ENCODE data around the gene CCDC127. TPM values are rescaled to one million over a fixed set of nuclear protein-coding genes. Genes with fewer than 3 reads are reported as not detected.
A peak's percentile ranks its signal among the peaks of the same experiment; 100 is the strongest.

Gene CCDC127
- total RNA-seq, 1 donor from 2014 or later = 7.0 TPM

GRCh38 chr5:187617-188451 lies 30.1 kb downstream of the CCDC127 start:
- H2AFZ ChIP-seq (replicated peaks) = no peak overlapping the region
- no peak overlapping the region for H3K4me3 ChIP-seq
- H3K4me1 Mint-ChIP-seq = peaks cover 12% of the 10 kb centered on the region

GRCh38 chr5:187042-187431 lies 30.9 kb downstream of the CCDC127 start:
- no peak overlapping the region for H3K4me3 Mint-ChIP-seq
- no peak overlapping the region for H3K9ac ChIP-seq
- H3K4me2 ChIP-seq = no peak overlapping the region
- no peak overlapping the region for H2AFZ ChIP-seq (replicated peaks)
- H3K4me1 ChIP-seq = no peaks in the 10 kb centered on the region
- no peaks in the 10 kb centered on the region for H3K9me3 ChIP-seq (ENCODE audit: low read depth)
- peaks cover 8% of the 10 kb centered on the region for H3K36me3 Mint-ChIP-seq
- TF ChIP-seq CTCF (IDR thresholded peaks at IDR 0.05) (no peak), EZH2 (IDR thresholded peaks at IDR 0.05) (no peak), EZH2phosphoT487 (IDR thresholded peaks at IDR 0.05) (no peak)
- H3K4me1 Mint-ChIP-seq = peaks cover 12% of the 10 kb centered on the region
- no peak overlapping the region for H3K27ac ChIP-seq
- H3K36me3 ChIP-seq = no peaks in the 10 kb centered on the region
- H4K20me1 ChIP-seq (ENCODE audit: low read depth) = peaks cover 16% of the 10 kb centered on the region
- no peaks in the 10 kb centered on the region for H3K27me3 ChIP-seq
- no peak overlapping the region for H3K4me3 ChIP-seq
- no peaks in the 10 kb centered on the region for H3F3A ChIP-seq (ENCODE audit: low read depth)
- H3K79me2 ChIP-seq (ENCODE audit: low read depth) = no peaks in the 10 kb centered on the region
- no peak overlapping the region for H3K27ac Mint-ChIP-seq
- no peak for DNase-seq (ENCODE audit: low spot score)
- H3K27me3 Mint-ChIP-seq (ENCODE audit: insufficient read depth, low read depth) = peaks cover 6% of the 10 kb centered on the region
- H3K9me3 Mint-ChIP-seq = no peaks in the 10 kb centered on the region

More at GRCh38 chr5:187617-188451, 30.1 kb downstream of the CCDC127 start:
- TF ChIP-seq EZH2phosphoT487 (IDR thresholded peaks at IDR 0.05) = no peak
- TF ChIP-seq EZH2 (IDR thresholded peaks at IDR 0.05) = no peak
- TF ChIP-seq CTCF (IDR thresholded peaks at IDR 0.05) = no peak
- H3K79me2 ChIP-seq (ENCODE audit: low read depth) = no peaks in the 10 kb centered on the region
- Mint-ChIP-seq H3K27me3 (ENCODE audit: insufficient read depth, low read depth) (peaks cover 5% of the 10 kb centered on the region), H3K27ac (no peak overlapping the region), H3K4me3 (no peak overlapping the region), H3K9me3 (no peaks in the 10 kb centered on the region), H3K36me3 (peaks cover 3% of the 10 kb centered on the region)
- H3K9me3 ChIP-seq (ENCODE audit: low read depth) = no peaks in the 10 kb centered on the region
- H4K20me1 ChIP-seq (ENCODE audit: low read depth) = peaks cover 16% of the 10 kb centered on the region
- no peaks in the 10 kb centered on the region for H3K27me3 ChIP-seq
- DNase-seq (ENCODE audit: low spot score) = no peak
- no peak overlapping the region for H3K9ac ChIP-seq
- H3K36me3 ChIP-seq = no peaks in the 10 kb centered on the region
- no peaks in the 10 kb centered on the region for H3F3A ChIP-seq (ENCODE audit: low read depth)
- H3K4me1 ChIP-seq = no peaks in the 10 kb centered on the region
- H3K4me2 ChIP-seq = peak overlapping the region; percentile 4
- H3K27ac ChIP-seq = no peak overlapping the region

- Mint-ChIP-seq H3K27ac (no peak overlapping the region), H3K9me3 (no peaks in the 10 kb centered on the region), H3K36me3 (peaks cover 8% of the 10 kb centered on the region), H3K4me1 (peaks cover 12% of the 10 kb centered on the region), H3K27me3 (ENCODE audit: insufficient read depth, low read depth) (peaks cover 6% of the 10 kb centered on the region), H3K4me3 (no peak overlapping the region)
- H3F3A ChIP-seq (ENCODE audit: low read depth) = no peaks in the 10 kb centered on the region
- H3K4me2 ChIP-seq = no peak overlapping the region
- TF ChIP-seq EZH2phosphoT487 (IDR thresholded peaks at IDR 0.05) = no peak
- TF ChIP-seq CTCF (IDR thresholded peaks at IDR 0.05) = no peak
- no peak for TF ChIP-seq EZH2 (IDR thresholded peaks at IDR 0.05)
- H3K4me1 ChIP-seq = no peaks in the 10 kb centered on the region
- no peaks in the 10 kb centered on the region for H3K36me3 ChIP-seq
- no peak overlapping the region for H3K9ac ChIP-seq
- DNase-seq (ENCODE audit: low spot score) = no peak
- H4K20me1 ChIP-seq (ENCODE audit: low read depth) = peaks cover 16% of the 10 kb centered on the region
- H3K27me3 ChIP-seq = no peaks in the 10 kb centered on the region
- no peak overlapping the region for H3K4me3 ChIP-seq
- no peaks in the 10 kb centered on the region for H3K9me3 ChIP-seq (ENCODE audit: low read depth)
- no peak overlapping the region for H3K27ac ChIP-seq
- no peaks in the 10 kb centered on the region for H3K79me2 ChIP-seq (ENCODE audit: low read depth)
- H2AFZ ChIP-seq (replicated peaks) = no peak overlapping the region
These were observed 31.6 kb downstream of the CCDC127 start for GRCh38 chr5:186091-187041.
